DMS114 treated with DMSO at 0.1 percent for 48 hours (cell line): ENCODE measurements around the gene ITPR1.

ENCODE experiments used
- DNase-seq: peaks from one replicate; lab custom pipeline; 2025; ENCODE audit not compliant: unreplicated experiment; lab: John Stamatoyannopoulos, UW

The ITPR1 gene

GRCh38 chr3:4508048-4508981 is 15.2 kb downstream of the ITPR1 start:
- no peak for DNase-seq

GRCh38 chr3:4509043-4509442 is 15.9 kb downstream of the ITPR1 start:
- no peak for DNase-seq

GRCh38 chr3:4509983-4510755 is 17.0 kb downstream of the ITPR1 start:
- DNase-seq = no peak

GRCh38 chr3:4511491-4512262 is 18.5 kb downstream of the ITPR1 start:
- no peak for DNase-seq

GRCh38 chr3:4512895-4513616 is 19.9 kb downstream of the ITPR1 start:
- no peak for DNase-seq

- DNase-seq = no peak
Measured at GRCh38 chr3:4514321-4514720, 21.2 kb downstream of the ITPR1 start.

GRCh38 chr3:4514916-4515315 is 21.8 kb downstream of the ITPR1 start:
- DNase-seq = no peak

GRCh38 chr3:4515916-4516579 is 22.9 kb downstream of the ITPR1 start:
- DNase-seq = no peak

GRCh38 chr3:4517093-4517492 is 23.9 kb downstream of the ITPR1 start:
- DNase-seq = no peak

- DNase-seq = no peak
Measured at GRCh38 chr3:4517643-4518311, 24.6 kb downstream of the ITPR1 start.

- DNase-seq = no peak
Measured at GRCh38 chr3:4520033-4520816, 27.1 kb downstream of the ITPR1 start.

GRCh38 chr3:4522947-4523346 is 29.8 kb downstream of the ITPR1 start:
- DNase-seq = no peak

GRCh38 chr3:4523710-4524698 is 30.9 kb downstream of the ITPR1 start:
- no peak for DNase-seq

- no peak for DNase-seq
Measured at GRCh38 chr3:4525560-4526223, 32.5 kb downstream of the ITPR1 start.

- no peak for DNase-seq
Measured at GRCh38 chr3:4528320-4528719, 35.2 kb downstream of the ITPR1 start.

- no peak for DNase-seq
Measured at GRCh38 chr3:4528819-4529600, 35.9 kb downstream of the ITPR1 start.
